GM18505 (cell line): ENCODE measurements around the gene UCN.
"Not testable (repeated sequence)": the region's sequence is repeated elsewhere in the genome, so short reads cannot be mapped to it uniquely, and the experiment has no call there.

ENCODE experiments used
- ATAC-seq: cut with Tn5 transposase; IDR thresholded peaks from one replicate; pipeline ENCODE4 v1.9.1; 2021; ENCODE audit not compliant: unreplicated experiment
- POLR2A ChIP-seq: IDR thresholded peaks from 4 replicates; pipeline ENCODE4 v1.6.1; 2011; ENCODE audit warnings: borderline replicate concordance; ENCODE audit not compliant: insufficient read depth, insufficient read length; ENCODE audit errors: extremely low read depth

Gene UCN

GRCh38 chr2:27270131-27270530 is 38.1 kb downstream of the UCN start:
- no peak for ATAC-seq

DNA sequence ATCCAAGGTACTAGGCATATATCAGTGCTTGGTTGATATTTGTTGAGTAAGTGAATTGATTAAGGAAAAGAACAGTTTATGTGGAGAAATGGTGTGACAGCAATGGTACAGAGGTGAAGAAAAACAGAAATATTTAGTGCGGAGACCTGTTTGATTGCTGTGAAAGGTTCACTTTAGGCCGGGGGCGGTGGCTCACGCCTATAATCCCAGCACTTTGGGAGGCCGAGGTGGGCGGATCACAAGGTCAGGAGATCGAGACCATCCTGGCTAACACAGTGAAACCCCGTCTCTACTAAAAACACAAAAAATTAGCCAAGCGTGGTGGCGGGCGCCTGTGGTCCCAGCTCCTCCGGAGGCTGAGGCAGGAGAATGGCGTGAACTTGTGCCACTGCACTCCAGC is 39.9 kb downstream of the UCN start:
- not testable (repeated sequence) for ATAC-seq

More at GRCh38 chr2:27270131-27270530, 38.1 kb downstream of the UCN start:
- no peak for TF ChIP-seq POLR2A

DNA sequence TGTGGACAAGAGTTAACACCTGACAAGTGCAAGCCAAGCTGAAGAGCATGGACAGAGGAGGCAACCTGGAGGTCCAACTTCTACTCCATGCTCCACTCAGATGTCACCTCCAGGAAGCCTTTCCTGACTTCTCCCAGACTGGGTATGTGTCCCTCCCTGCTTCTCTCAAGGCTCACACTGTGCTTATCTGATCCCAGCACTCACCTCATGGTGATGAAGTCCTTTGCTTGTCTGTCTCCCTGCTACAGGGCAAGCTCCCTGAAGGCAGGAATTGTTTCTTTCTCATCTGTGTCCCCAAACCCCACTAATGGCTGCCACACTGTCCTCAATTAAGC is 42.7 kb downstream of the UCN start:
- no peak for ATAC-seq
- TF ChIP-seq POLR2A = no peak

GRCh38 chr2:27264753-27265535 is 43.3 kb downstream of the UCN start:
- no peak for ATAC-seq
- TF ChIP-seq POLR2A = no peak

DNA sequence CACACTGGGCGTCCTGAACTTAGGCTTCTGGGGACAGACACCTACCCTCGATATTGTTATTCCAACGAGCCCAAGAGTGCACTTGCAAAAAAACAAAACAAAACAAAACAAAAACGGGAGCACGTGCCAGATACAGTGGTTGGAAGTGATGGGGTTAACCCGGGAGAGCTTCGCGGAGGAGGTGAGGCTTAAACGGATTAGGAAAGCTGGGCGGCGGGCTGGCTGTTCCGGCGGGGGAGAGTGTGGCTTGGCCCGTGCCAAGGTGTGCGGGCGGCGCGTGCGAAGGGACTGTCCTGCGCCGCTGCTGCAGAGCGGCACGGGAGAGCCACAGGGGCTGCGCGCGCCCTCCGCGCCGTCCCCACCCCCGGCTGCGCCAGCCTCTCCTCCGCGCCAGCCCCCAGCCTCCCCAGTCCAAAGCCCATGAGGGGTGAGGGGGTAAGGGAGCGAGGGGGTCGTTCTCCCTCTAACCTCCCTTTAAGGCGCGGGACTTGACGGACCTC is 43.9 kb downstream of the UCN start:
- no peak for ATAC-seq
- TF ChIP-seq POLR2A = no peak

GRCh38 chr2:27263287-27264252 is 44.7 kb downstream of the UCN start:
- no peak for ATAC-seq
- no peak for TF ChIP-seq POLR2A

DNA sequence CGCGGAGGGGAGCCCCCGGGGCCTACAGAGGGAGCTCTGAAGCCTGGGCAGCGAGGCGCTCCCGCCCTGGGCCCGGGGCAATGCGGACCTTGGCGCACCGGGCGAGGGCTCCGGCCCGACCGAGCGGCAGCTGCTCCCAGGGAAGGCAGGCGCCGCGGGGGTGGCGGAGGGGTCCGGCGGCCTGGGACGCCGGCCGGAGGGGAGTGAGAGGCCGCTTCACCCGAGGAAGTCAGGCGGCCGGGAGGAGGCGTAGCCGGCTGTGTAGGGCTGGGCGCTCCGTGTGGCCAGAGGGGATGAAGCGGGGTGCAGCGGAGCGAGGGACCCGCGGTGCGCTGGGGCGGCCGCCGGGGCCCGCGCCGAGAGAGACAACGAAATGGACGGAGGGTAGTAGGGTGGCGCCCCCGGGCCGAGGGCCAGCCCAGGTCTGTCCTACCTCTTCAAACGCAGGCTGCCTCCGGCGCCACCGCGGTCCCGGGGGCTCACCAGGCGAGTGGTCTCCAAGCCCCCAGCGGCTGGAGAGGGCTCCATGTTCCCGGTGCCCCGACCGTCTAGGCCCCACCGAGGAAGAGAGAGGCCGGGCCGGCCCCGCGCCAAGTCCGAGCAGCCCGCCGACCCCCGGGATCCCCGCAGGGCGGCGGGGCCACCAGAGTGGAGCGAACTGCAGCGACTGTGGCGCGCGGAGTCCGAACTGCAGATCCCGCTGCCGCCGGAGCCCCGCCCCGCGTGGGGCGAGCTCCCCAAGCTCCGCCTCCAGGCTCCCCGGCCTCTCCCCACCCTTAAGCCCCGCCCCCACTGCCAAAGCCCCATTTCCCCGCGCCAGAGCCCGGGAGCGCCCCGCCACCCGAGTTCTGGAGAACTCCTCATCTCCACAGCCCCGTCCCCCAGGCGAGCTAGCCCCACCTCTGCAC is 45.6 kb downstream of the UCN start, which contains the start of gene SLC30A3:
TSS of gene SLC30A3 (minus strand) at position 669 of the 908 bp plus-strand sequence. CDS start at position 528, 141 bp downstream.
- ATAC-seq = no peak
- no peak for TF ChIP-seq POLR2A

DNA sequence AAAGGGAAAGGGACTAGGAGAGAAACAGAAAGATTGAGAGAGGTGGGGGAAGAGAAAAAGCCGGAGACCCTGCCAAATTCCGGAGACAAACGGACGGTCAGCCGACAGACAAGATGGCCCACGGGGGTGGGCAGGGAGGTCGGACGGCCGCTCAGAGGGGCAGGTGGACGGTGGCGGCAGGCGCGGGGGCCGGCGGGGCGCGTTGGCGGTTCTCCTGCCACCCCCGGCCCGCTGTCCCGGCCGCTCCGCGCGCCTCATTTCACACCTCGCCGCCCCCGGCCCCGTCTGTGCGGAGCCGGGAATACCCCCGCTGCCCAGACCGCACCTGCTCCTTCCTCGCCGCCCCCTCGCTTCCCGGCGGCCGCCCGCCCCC is 46.3 kb downstream of the UCN start:
- TF ChIP-seq POLR2A = no peak
- ATAC-seq = no peak

- TF ChIP-seq POLR2A = no peak
- no peak for ATAC-seq
Observed at GRCh38 chr2:27261241-27261925, 46.9 kb downstream of the UCN start.

GRCh38 chr2:27258051-27258450 is 50.2 kb downstream of the UCN start:
- TF ChIP-seq POLR2A = no peak
- ATAC-seq = no peak
